CD4-positive, alpha-beta T cell (primary cell): ENCODE measurements around the gene OLFML2B. TPM values are rescaled to one million over a fixed set of nuclear protein-coding genes. Genes with fewer than 3 reads are reported as not detected.

Experiments used
- ATAC-seq: fragments of 200-7000 bp; cut with Tn5 transposase; one replicate; pipeline ENCODE4 v1.10.0; 2022; ENCODE audit warnings: mild to moderate bottlenecking; ENCODE audit not compliant: poor library complexity
- CTCF ChIA-PET: fragments of 350-600 bp; sonication (Branson Sonifier 250); formaldehyde crosslinking; loops from one replicate; lab custom pipeline; 2021; ENCODE audit warnings: antibody characterized with exemption, inconsistent platforms; lab: Charles Lee
- POLR2A ChIA-PET: fragments of 350-600 bp; sonication (Branson Sonifier 250); formaldehyde crosslinking; loops from one replicate; lab custom pipeline; 2021; ENCODE audit warnings: antibody characterized with exemption, inconsistent platforms; lab: Charles Lee
- DNase-seq, 14 experiments: peaks; one replicate each; pipeline ENCODE4 v3.0.0-alpha.2; 2013 to 2020; ENCODE audit warnings: mixed read lengths in 2 of 14
- H3K27ac ChIP-seq, 2 donors: one replicate each; pipeline versions ENCODE4 v1.5.1 to v1.7.0; 2013; ENCODE audit warnings: low read length in 2 of 2, low read depth in 1 of 2, mild to moderate bottlenecking in 1 of 2
- H3K27me3 ChIP-seq, 2 experiments: 1 replicate in 1 of 2; 2 replicates in 1 of 2; pipeline versions ENCODE4 v1.6.1 to v1.7.0; 2013; ENCODE audit warnings: low read length in 2 of 2, control low read depth in 1 of 2, mild to moderate bottlenecking in 1 of 2, moderate library complexity in 1 of 2; ENCODE audit not compliant: insufficient read depth in 2 of 2, control insufficient read depth in 1 of 2
- H3K36me3 ChIP-seq: one replicate; pipeline ENCODE4 v1.6.1; 2013; ENCODE audit warnings: low read length, control low read depth; ENCODE audit not compliant: insufficient read depth
- H3K4me1 ChIP-seq: one replicate; pipeline ENCODE4 v1.6.1; 2013; ENCODE audit warnings: low read length, control low read depth; ENCODE audit not compliant: insufficient read depth
- H3K4me3 ChIP-seq: one replicate; pipeline ENCODE4 v1.5.1; 2013; ENCODE audit warnings: mild to moderate bottlenecking, low read length, moderate library complexity
- H3K9me3 ChIP-seq, 2 experiments: 1 replicate in 1 of 2; 2 replicates in 1 of 2; pipeline versions ENCODE4 v1.6.1 to v1.7.0; 2013; ENCODE audit warnings: low read length in 2 of 2, mild to moderate bottlenecking in 2 of 2, control low read depth in 1 of 2, moderate library complexity in 1 of 2; ENCODE audit not compliant: control insufficient read depth in 1 of 2, insufficient read depth in 1 of 2
- H3K27ac Mint-ChIP-seq: one replicate; pipeline ENCODE4 v1.8.0; 2020; ENCODE audit warnings: mixed read lengths
- H3K27me3 Mint-ChIP-seq: one replicate; pipeline ENCODE4 v1.8.0; 2021; ENCODE audit warnings: mixed read lengths
- H3K36me3 Mint-ChIP-seq: one replicate; pipeline ENCODE4 v1.8.0; 2021; ENCODE audit warnings: low read depth, mixed read lengths
- H3K4me1 Mint-ChIP-seq: one replicate; pipeline ENCODE4 v1.8.0; 2021; ENCODE audit warnings: low read depth, mixed read lengths
- H3K4me3 Mint-ChIP-seq: one replicate; pipeline ENCODE4 v1.8.0; 2020; ENCODE audit warnings: mild to moderate bottlenecking, mixed read lengths
- H3K9me3 Mint-ChIP-seq: one replicate; pipeline ENCODE4 v1.8.0; 2020; ENCODE audit warnings: mixed read lengths
- CTCF ChIP-seq: fragments of 200-600 bp; IDR thresholded peaks from one replicate; pipeline ENCODE4 v1.8.0; 2022; ENCODE audit warnings: antibody characterized with exemption, mild to moderate bottlenecking
- intact Hi-C, 2 experiments: fragments of 100-400 bp; cut with DNase I in 1 of 2; cut with micrococcal nuclease in 1 of 2; formaldehyde crosslinking; loops; one replicate each; pipeline versions ENCODE4 v1.15.1 to v1.9.0; 2023 to 2025; cut with DNase I, micrococcal nuclease
- total RNA-seq, 174 experiments: library from RNA in 2 of 174; stranded (reverse) in 2 of 174; gene quantifications; one replicate each; pipeline ENCODE4 v1.2.3 and lab custom pipeline; 2021 to 2026

Gene OLFML2B
- total RNA-seq, 2 experiments from 2014 or later: 0.08 TPM; not detected in 1

GRCh38 chr1:162010175-162010506, 13.5 kb downstream of the OLFML2B start:
- H3K9me3 Mint-ChIP-seq: no peaks in the 10 kb centered on the region
- no peak for DNase-seq
- no peak overlapping the region for H3K27ac Mint-ChIP-seq
- Histone ChIP-seq H3K27me3 (no peaks in the 10 kb centered on the region), H3K4me3 (no peak overlapping the region), H3K36me3 (no peaks in the 10 kb centered on the region), H3K9me3 (peaks cover 0 to 5% of the 10 kb centered on the region in 2 experiments), H3K27ac (no peak overlapping the region), H3K4me1 (no peaks in the 10 kb centered on the region)
- no peaks in the 10 kb centered on the region for H3K36me3 Mint-ChIP-seq
- CTCF ChIA-PET: no interaction called here
- intact Hi-C loops: no loop called here
- H3K27me3 Mint-ChIP-seq: peaks cover 3% of the 10 kb centered on the region
- POLR2A ChIA-PET: no interaction called here
- TF ChIP-seq CTCF: no peak
- ATAC-seq: no peak
- no peak overlapping the region for H3K4me3 Mint-ChIP-seq
- H3K4me1 Mint-ChIP-seq: no peaks in the 10 kb centered on the region

- ATAC-seq: no peak
- intact Hi-C loops: no loop called here
- H3K9me3 Mint-ChIP-seq: no peaks in the 10 kb centered on the region
- Histone ChIP-seq H3K36me3 (no peaks in the 10 kb centered on the region), H3K27me3 (no peaks in the 10 kb centered on the region), H3K9me3 (peaks cover 0 to 5% of the 10 kb centered on the region in 2 experiments), H3K27ac (no peak overlapping the region), H3K4me3 (no peak overlapping the region), H3K4me1 (no peaks in the 10 kb centered on the region)
- H3K4me1 Mint-ChIP-seq: no peaks in the 10 kb centered on the region
- no peak overlapping the region for H3K4me3 Mint-ChIP-seq
- ChIA-PET CTCF (no interaction called here), POLR2A (no interaction called here)
- peaks cover 3% of the 10 kb centered on the region for H3K27me3 Mint-ChIP-seq
- H3K36me3 Mint-ChIP-seq: no peaks in the 10 kb centered on the region
- TF ChIP-seq CTCF: no peak
- no peak overlapping the region for H3K27ac Mint-ChIP-seq
- DNase-seq: no peak
These were observed 14.0 kb downstream of the OLFML2B start for GRCh38 chr1:162009501-162010174.

DNA sequence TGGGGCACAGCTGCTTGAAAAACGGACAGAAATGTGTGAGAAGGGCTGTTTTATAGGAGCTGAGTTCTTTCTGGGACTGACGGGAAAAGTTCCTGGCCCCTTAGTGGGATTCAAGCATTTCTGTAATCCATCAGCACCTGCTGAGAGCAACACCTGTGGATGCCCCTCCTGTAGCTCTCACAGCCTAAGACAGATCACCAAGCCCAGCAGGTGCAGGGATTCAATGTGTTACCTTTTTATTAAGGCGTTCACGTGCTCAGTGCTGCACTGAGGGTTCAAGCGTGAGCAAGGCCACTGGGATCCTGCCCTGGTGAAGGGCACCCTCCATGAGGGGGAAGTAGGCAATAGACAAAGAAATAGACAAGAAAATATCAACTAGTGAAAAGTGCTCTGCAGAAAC, 14.9 kb downstream of the OLFML2B start:
- Histone ChIP-seq H3K4me3 (no peak overlapping the region), H3K27me3 (no peaks in the 10 kb centered on the region), H3K4me1 (no peaks in the 10 kb centered on the region), H3K36me3 (no peaks in the 10 kb centered on the region), H3K9me3 (peaks cover 0 to 5% of the 10 kb centered on the region in 2 experiments), H3K27ac (no peak overlapping the region)
- H3K36me3 Mint-ChIP-seq: no peaks in the 10 kb centered on the region
- no peak for TF ChIP-seq CTCF
- CTCF ChIA-PET: no interaction called here
- peaks cover 3% of the 10 kb centered on the region for H3K27me3 Mint-ChIP-seq
- no peak overlapping the region for H3K4me3 Mint-ChIP-seq
- intact Hi-C loops: no loop called here
- POLR2A ChIA-PET: no interaction called here
- H3K9me3 Mint-ChIP-seq: no peaks in the 10 kb centered on the region
- ATAC-seq: no peak
- no peaks in the 10 kb centered on the region for H3K4me1 Mint-ChIP-seq
- no peak for DNase-seq
- no peak overlapping the region for H3K27ac Mint-ChIP-seq
